ENCODE results near the gene GRAMD4. TPM values are rescaled to one million over a fixed set of nuclear protein-coding genes. Genes with fewer than 3 reads are reported as not detected.

Gene GRAMD4
- total RNA-seq, 4 donors from 2014 or later = 19.1 to 25.4 (median 19.5) TPM

DNA sequence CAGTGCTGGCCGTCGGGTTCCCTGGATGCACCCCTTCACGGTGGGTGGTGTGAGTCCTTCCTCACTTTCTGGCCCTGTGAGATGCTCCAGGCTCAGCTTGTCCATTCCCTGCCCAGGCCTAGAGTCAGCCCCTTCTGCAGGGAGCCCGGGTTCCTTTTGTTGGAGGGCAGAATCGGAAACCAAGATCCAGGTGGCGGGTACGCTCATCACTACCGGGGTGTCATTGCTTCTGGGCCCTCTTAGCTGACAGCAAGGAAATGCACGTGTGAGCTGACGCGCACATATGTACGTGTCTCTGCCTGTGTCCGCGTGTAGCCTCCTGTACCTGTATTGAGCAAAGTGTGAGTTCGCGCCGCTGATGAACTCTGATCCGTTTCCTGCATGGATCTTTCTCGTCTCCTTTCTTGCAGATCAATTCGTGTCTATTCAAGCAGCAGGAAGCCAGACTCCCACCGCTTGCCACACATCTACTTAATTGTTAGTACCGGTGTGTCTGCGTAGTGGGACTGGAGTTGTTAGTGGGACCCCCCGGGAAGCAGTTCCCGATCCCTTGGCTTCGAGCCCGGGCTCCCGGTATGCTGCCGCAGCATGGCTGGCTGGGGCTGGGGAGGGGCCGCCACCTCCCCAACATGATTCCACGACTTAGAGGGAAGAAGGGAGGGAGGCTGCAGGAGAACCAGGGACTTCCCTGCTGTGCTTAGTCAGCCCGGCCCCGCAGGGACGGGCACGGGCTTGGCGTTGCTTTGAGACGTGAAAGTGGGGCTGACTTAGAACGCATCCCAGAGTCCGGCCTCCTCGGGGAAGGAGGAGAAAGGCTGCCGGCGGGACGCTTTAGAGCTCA is 35.9 kb upstream of the GRAMD4 start:
- ATAC-seq (ENCODE audit: low FRiP score) = no peak
- TF ChIP-seq CTCF (IDR thresholded peaks at IDR 0.05) = no peak
- DNase-seq (ENCODE audit: low spot score) = no peak

DNA sequence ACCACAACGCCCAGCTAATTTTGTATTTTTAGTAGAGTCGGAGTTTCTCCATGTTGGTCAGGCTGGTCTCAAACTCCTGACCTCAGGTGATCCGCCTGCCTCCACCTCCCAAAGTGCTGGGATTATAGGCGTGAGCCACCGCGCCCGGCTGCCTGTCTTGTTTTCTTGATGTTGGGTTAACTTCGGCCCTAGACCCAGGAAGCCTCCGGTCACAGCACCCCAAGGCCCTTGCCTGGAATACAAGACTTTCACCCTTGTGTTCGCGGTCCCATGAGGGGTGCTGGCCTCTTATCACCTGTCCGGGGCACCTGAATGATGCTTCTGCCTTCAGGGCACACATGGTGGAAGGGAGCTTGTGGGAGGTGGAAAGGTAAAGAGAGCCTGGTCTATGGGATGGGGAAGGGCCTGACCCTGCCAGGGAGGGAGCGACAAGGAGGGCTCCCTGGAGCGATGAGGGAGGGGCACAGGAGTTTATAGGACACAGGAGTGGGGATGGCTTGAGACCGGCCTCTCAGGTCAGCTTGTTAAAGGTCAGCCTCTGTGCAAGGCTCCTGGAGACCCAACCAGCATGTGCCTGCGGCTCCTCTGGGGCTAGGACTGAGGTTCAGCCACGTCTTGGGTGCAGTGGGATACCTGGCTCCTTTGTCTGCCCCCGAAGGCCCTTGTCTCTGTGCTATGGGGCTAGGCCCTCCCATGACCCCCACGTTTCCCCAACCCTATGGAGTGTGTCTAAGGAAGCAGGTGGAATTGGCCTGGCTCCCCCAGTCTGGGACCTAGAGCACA is 34.7 kb upstream of the GRAMD4 start:
- no peak for TF ChIP-seq CTCF (IDR thresholded peaks at IDR 0.05)
- ATAC-seq (ENCODE audit: low FRiP score) (no peak), DNase-seq (ENCODE audit: low spot score) (no peak)

DNA sequence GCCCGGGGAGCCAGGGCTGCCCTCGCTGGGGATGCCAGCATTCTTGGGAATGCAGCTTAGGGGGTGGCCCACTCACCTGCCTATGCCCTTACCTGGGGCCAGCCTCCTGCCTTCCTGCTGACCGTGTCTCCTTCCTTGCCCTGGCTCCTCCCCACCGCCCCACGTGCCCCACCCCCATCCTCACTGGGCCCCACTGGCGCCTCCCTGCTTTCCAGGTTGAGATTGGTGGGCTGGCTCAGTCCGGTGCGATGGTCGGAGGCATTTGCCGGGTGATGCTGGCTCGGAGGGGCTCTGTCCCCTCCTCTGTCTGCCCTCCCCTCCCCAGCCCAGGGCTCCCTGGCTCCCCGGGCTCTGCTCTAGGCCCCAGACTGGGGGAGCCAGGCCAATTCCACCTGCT is 34.1 kb upstream of the GRAMD4 start:
- TF ChIP-seq CTCF (IDR thresholded peaks at IDR 0.05) = no peak
- DNase-seq (ENCODE audit: low spot score) = no peak
- ATAC-seq (ENCODE audit: low FRiP score) = no peak

- no peak for DNase-seq (ENCODE audit: low spot score)
- no peak for ATAC-seq (ENCODE audit: low FRiP score)
- TF ChIP-seq CTCF (IDR thresholded peaks at IDR 0.05) = no peak
Measured at GRCh38 chr22:46586531-46587011, 33.6 kb upstream of the GRAMD4 start.

DNA sequence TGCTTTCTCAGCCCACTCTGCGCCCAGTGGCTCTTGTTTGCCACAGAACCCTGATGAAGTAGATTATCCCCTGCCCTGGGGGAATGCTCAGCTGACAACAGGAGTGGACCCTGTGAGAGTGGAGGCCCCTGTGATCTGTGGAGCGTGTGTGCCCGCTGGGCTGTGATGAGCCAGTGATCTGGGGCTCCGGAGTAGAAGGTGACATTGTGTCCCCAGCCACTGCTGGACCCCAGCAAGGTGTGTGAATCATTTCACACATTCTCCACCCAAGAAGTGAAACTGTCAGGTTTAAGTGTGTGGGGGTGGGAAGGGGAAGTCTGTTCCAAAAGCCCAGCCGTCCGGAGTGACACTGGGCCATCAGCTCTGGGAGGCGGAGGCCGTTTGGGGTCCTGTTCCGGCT is 33.1 kb upstream of the GRAMD4 start:
- ATAC-seq (ENCODE audit: low FRiP score) (no peak), DNase-seq (ENCODE audit: low spot score) (no peak)
- TF ChIP-seq CTCF (IDR thresholded peaks at IDR 0.05) = no peak

DNA sequence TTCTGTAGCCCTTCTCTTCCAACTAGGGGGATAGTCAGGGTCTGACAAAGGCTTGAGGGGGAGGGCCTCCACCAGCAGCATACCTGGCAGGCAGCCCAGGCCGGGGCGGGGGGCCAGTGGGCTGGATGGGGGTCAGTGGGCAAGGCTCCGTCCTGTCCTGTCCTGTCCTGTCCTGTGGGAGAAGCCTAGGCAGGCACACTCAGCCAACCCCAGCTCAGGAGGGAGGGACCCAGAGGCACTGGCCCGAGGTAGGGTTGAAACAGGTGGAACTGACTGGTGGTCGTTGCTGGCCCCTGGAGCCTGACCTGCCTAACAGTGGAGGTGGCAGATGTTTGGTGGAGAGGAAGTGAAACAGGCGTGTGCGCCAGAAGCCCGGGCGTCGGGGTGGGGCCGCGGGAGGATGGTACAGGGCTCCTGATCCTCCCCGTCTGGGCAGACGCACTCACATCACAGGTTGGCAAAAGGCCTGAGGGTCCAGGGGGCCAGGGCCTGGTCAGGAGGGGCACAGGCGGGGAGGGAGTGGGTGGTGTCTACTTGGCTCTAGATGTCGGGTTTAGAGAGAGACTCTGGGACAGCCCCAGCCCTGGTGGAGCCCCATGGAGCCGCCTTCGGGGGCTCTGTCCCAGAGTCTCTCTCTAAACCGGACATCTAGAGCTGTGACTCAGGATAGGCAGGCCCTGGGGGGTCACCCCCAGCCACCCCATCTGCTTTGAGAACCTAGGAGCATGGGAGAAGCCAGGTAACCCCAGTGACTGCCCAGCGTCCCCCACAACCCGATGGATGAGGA is 32.5 kb upstream of the GRAMD4 start:
- no peak for TF ChIP-seq CTCF (IDR thresholded peaks at IDR 0.05)
- ATAC-seq (ENCODE audit: low FRiP score) (no peak), DNase-seq (ENCODE audit: low spot score) (no peak)
